Measurements from ENCODE around the gene LACTB. TPM values are rescaled to one million over a fixed set of nuclear protein-coding genes. Genes with fewer than 3 reads are reported as not detected.
A peak's percentile ranks its signal among the peaks of the same experiment; 100 is the strongest.

The LACTB gene
- total and polyA plus RNA-seq, 2 of the 13 experiments (the other 11 are each of a cell fraction or from before 2014, with no cell fraction given) = 14.8 to 23.0 TPM

GRCh38 chr15:63157118-63157843 lies 35.6 kb downstream of the LACTB start, which contains the start of gene RPS27L (continued):
- TF ChIP-seq TFAP4 (IDR thresholded peaks at IDR 0.05; ENCODE audit: borderline replicate concordance, low read depth) (no peak; the same call in 1 of the 2 replicates), PAWR (CRISPR knock-in tag; IDR thresholded peaks at IDR 0.05; ENCODE audit: borderline replicate concordance) (no peak), ZNF484 (CRISPR knock-in tag; IDR thresholded peaks at IDR 0.05; ENCODE audit: borderline replicate concordance, low read depth) (no peak), RXRA (CRISPR knock-in tag; IDR thresholded peaks at IDR 0.05) (peak; percentile 41), ZNF674 (CRISPR knock-in tag; IDR thresholded peaks at IDR 0.05; ENCODE audit: low read depth) (no peak; the same call in 1 of the 2 replicates), KAT2B (IDR thresholded peaks at IDR 0.05; ENCODE audit: borderline replicate concordance, low read depth, low read length) (no peak), POLR2G (IDR thresholded peaks at IDR 0.05; ENCODE audit: low read depth, low read length) (peak; percentile 99), ZNF343 (CRISPR knock-in tag; IDR thresholded peaks at IDR 0.05) (no peak; the same call in 1 of the 2 replicates), ZMYM3 (CRISPR knock-in tag; IDR thresholded peaks at IDR 0.05) (peak; percentile 53; the same call in 1 of the 2 replicates), ZEB1 (IDR thresholded peaks at IDR 0.05; ENCODE audit: insufficient replicate concordance, low read depth) (no peak), TCF12 (IDR thresholded peaks at IDR 0.05) (no peak), TCF12 (CRISPR knock-in tag; IDR thresholded peaks at IDR 0.05) (no peak), MIER2 (CRISPR knock-in tag; IDR thresholded peaks at IDR 0.05) (peak; percentile 13; the same call in 1 of the 2 replicates), ZNF850 (CRISPR knock-in tag; conservative IDR thresholded peaks at IDR 0.05) (no peak), ZNF775 (CRISPR knock-in tag; IDR thresholded peaks at IDR 0.05; ENCODE audit: borderline replicate concordance) (no peak), TMF1 (CRISPR knock-in tag; IDR thresholded peaks at IDR 0.05; ENCODE audit: low read depth) (0 out of 2 replicates have a peak, but pooled peaks have one; percentile 35), TRIM24 (CRISPR knock-in tag; IDR thresholded peaks at IDR 0.05) (no peak), MIER3 (CRISPR knock-in tag; IDR thresholded peaks at IDR 0.05; ENCODE audit: borderline replicate concordance) (peak; percentile 74; the same call in 1 of the 2 replicates), ZBTB38 (CRISPR knock-in tag; IDR thresholded peaks at IDR 0.05) (no peak), PLRG1 (conservative IDR thresholded peaks at IDR 0.05) (no peak), MYNN (CRISPR knock-in tag; IDR thresholded peaks at IDR 0.05; ENCODE audit: low read depth) (no peak), ZNF280B (CRISPR knock-in tag; IDR thresholded peaks at IDR 0.05; ENCODE audit: borderline replicate concordance) (peak; percentile 65; the same call in 1 of the 2 replicates), SUZ12 (IDR thresholded peaks at IDR 0.05; ENCODE audit: low read depth, low read length) (no peak), ZFP41 (CRISPR knock-in tag; IDR thresholded peaks at IDR 0.05; ENCODE audit: borderline replicate concordance) (no peak), ZFP37 (CRISPR knock-in tag; IDR thresholded peaks at IDR 0.05; ENCODE audit: borderline replicate concordance) (0 out of 2 replicates have a peak, but pooled peaks have one; percentile 36), ZC3H4 (CRISPR knock-in tag; IDR thresholded peaks at IDR 0.05; ENCODE audit: borderline replicate concordance) (no peak), RORA (CRISPR knock-in tag; IDR thresholded peaks at IDR 0.05) (no peak), ZNF430 (CRISPR knock-in tag; IDR thresholded peaks at IDR 0.05) (peak; percentile 66; the same call in 1 of the 2 replicates), ZNF891 (CRISPR knock-in tag; IDR thresholded peaks at IDR 0.05) (peak; percentile 57; the same call in 1 of the 2 replicates)

Data from HepG2 (cell line).